Astrocyte (in vitro differentiated cells and primary cell): ENCODE data around the gene KLF2. TPM values are rescaled to one million over a fixed set of nuclear protein-coding genes. Genes with fewer than 3 reads are reported as not detected.

Experiments used
- DNase-seq: peaks from one replicate; pipeline ENCODE4 v3.0.0-alpha.2; 2010; ENCODE audit warnings: low read depth
- FAIRE-seq: peaks from 2 replicates; lab custom pipeline; 2011; peaks lifted over from hg19 to GRCh38; lab: Jason Lieb, UNC
- H2AFZ ChIP-seq: 2 replicates; pipeline ENCODE4 v1.6.0; 2012; ENCODE audit warnings: low read depth, low read length, inconsistent platforms
- H3K27ac ChIP-seq: 2 replicates; pipeline ENCODE4 v1.5.1; 2011; ENCODE audit warnings: low read depth, low read length, inconsistent platforms
- H3K27me3 ChIP-seq: 2 replicates; pipeline ENCODE4 v1.6.0; 2011; ENCODE audit warnings: low read length, inconsistent platforms; ENCODE audit not compliant: insufficient read depth
- H3K36me3 ChIP-seq: 2 replicates; pipeline ENCODE4 v1.5.1; 2011; ENCODE audit warnings: low read length, inconsistent platforms; ENCODE audit not compliant: insufficient read depth
- H3K4me1 ChIP-seq: 2 replicates; pipeline ENCODE4 v1.5.1; 2011; ENCODE audit warnings: low read length, inconsistent platforms; ENCODE audit not compliant: insufficient read depth
- H3K4me2 ChIP-seq: 2 replicates; pipeline ENCODE4 v1.6.0; 2012; ENCODE audit warnings: low read length, inconsistent platforms
- H3K4me3 ChIP-seq: 2 replicates; pipeline ENCODE4 v1.5.1; 2011; ENCODE audit warnings: low read depth, mild to moderate bottlenecking, low read length, inconsistent platforms; ENCODE audit not compliant: insufficient read depth
- H3K79me2 ChIP-seq: 2 replicates; pipeline ENCODE4 v1.6.0; 2012; ENCODE audit warnings: mild to moderate bottlenecking, low read length, inconsistent platforms; ENCODE audit not compliant: insufficient read depth
- H3K9ac ChIP-seq: 2 replicates; pipeline ENCODE4 v1.6.0; 2012; ENCODE audit warnings: mild to moderate bottlenecking, low read length, inconsistent platforms
- H3K9me3 ChIP-seq: 2 replicates; pipeline ENCODE4 v1.5.1; 2012; ENCODE audit warnings: low read depth, mild to moderate bottlenecking, low read length, inconsistent platforms; ENCODE audit not compliant: insufficient read depth
- H4K20me1 ChIP-seq: 2 replicates; pipeline ENCODE4 v1.6.0; 2012; ENCODE audit warnings: low read length, inconsistent platforms; ENCODE audit not compliant: insufficient read depth
- H3K27ac Mint-ChIP-seq: one replicate; pipeline ENCODE4 v1.8.0; 2021; ENCODE audit warnings: mild to moderate bottlenecking, mixed read lengths; ENCODE audit not compliant: unreplicated experiment
- H3K27me3 Mint-ChIP-seq: one replicate; pipeline ENCODE4 v1.8.0; 2021; ENCODE audit warnings: low read depth, mixed read lengths; ENCODE audit not compliant: unreplicated experiment
- H3K36me3 Mint-ChIP-seq: one replicate; pipeline ENCODE4 v1.8.0; 2021; ENCODE audit warnings: low read depth, mixed read lengths; ENCODE audit not compliant: unreplicated experiment
- H3K4me1 Mint-ChIP-seq: one replicate; pipeline ENCODE4 v1.8.0; 2021; ENCODE audit warnings: low read depth, mixed read lengths; ENCODE audit not compliant: unreplicated experiment
- H3K4me3 Mint-ChIP-seq: one replicate; pipeline ENCODE4 v1.8.0; 2021; ENCODE audit warnings: mild to moderate bottlenecking, moderate library complexity, mixed read lengths; ENCODE audit not compliant: unreplicated experiment
- H3K9me3 Mint-ChIP-seq: one replicate; pipeline ENCODE4 v1.8.0; 2021; ENCODE audit warnings: mild to moderate bottlenecking, mixed read lengths; ENCODE audit not compliant: unreplicated experiment
- EZH2 ChIP-seq: IDR thresholded peaks from 2 replicates; pipeline ENCODE4 v1.6.1; 2012; ENCODE audit warnings: mild to moderate bottlenecking, low read length, inconsistent platforms; ENCODE audit not compliant: insufficient read depth
- total RNA-seq: library from RNA; stranded (reverse); gene quantifications from 2 replicates; pipeline ENCODE4 v1.2.1, GENCODE V29; 2021
- TF ChIP-seq, protein P1 (sequence below): IDR thresholded peaks from 2 replicates; pipeline ENCODE4 v1.5.1; 2011; ENCODE audit warnings: low read depth, mild to moderate bottlenecking, inconsistent platforms, low read length, moderate library complexity; ENCODE audit not compliant: insufficient read depth

KLF2 gene
- total RNA-seq, 1 donor from 2014 or later: 1.9 TPM

DNA sequence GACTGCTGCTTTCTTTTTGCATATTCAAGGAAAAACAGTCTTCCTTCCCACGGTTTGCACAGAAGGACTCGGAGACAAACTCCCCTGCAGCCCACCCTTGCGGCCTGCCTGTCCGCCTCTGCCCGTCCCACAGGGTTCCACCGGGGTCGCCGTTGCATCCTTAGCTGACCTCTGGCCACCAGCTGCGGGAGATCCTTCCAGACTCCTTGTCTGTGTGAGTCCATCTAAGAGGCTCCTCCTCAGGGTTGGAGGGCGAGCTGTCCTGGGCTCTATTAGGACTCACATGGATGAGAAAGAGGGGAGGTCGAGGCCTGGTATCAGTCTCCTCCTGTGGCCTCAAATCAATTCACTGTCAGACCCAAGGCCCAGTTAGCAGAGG is 39.2 kb downstream of the KLF2 start:
- Histone ChIP-seq H3K9me3 (no peaks in the 10 kb centered on the region), H3K79me2 (no peaks in the 10 kb centered on the region), H3K4me3 (no peak overlapping the region), H2AFZ (no peak overlapping the region), H4K20me1 (peaks cover 16% of the 10 kb centered on the region), H3K27ac (no peak overlapping the region), H3K36me3 (no peaks in the 10 kb centered on the region), H3K4me2 (no peak overlapping the region), H3K4me1 (no peaks in the 10 kb centered on the region), H3K9ac (no peak overlapping the region), H3K27me3 (no peaks in the 10 kb centered on the region)
- no peaks in the 10 kb centered on the region for H3K9me3 Mint-ChIP-seq
- H3K27me3 Mint-ChIP-seq: no peaks in the 10 kb centered on the region
- DNase-seq (no peak), FAIRE-seq (no peak)
- H3K4me3 Mint-ChIP-seq: no peak overlapping the region
- no peaks in the 10 kb centered on the region for H3K4me1 Mint-ChIP-seq
- TF ChIP-seq EZH2: no peak
- TF ChIP-seq, protein P1, sequence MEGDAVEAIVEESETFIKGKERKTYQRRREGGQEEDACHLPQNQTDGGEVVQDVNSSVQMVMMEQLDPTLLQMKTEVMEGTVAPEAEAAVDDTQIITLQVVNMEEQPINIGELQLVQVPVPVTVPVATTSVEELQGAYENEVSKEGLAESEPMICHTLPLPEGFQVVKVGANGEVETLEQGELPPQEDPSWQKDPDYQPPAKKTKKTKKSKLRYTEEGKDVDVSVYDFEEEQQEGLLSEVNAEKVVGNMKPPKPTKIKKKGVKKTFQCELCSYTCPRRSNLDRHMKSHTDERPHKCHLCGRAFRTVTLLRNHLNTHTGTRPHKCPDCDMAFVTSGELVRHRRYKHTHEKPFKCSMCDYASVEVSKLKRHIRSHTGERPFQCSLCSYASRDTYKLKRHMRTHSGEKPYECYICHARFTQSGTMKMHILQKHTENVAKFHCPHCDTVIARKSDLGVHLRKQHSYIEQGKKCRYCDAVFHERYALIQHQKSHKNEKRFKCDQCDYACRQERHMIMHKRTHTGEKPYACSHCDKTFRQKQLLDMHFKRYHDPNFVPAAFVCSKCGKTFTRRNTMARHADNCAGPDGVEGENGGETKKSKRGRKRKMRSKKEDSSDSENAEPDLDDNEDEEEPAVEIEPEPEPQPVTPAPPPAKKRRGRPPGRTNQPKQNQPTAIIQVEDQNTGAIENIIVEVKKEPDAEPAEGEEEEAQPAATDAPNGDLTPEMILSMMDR: no peak
- peaks cover 4% of the 10 kb centered on the region for H3K36me3 Mint-ChIP-seq
- no peak overlapping the region for H3K27ac Mint-ChIP-seq

DNA sequence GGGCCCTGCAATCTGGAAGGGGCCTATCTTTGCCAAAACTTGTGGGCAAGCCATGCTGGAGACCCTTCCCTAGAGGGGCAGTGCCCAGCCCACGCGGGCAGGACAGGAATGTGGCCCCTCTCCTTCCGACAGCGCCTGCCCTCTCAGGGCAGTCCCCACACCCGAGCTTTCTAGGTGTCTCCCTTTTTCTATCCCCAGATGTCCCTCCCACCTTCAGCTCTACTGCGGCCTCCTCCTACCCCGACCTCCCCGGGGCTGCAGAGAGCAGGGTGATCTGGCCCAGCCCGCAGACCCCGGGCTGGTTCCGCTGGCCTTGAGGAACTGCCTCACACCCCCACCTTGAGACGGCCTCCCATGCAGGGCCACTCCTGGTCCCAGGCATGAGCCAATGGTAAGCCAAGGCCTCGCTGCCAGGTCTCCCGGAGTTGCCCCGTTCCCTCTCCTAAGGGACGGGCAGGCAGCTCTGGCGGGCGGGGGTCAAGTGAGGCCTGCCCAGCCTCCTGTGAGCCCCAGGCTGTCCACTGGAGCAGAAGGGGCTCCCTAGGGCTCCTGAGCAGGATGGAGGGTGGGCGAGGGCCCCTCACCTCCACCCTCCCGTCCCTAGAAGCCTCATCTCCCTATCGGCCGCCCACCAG is 39.7 kb downstream of the KLF2 start:
- H3K4me3 ChIP-seq: no peak overlapping the region
- no peaks in the 10 kb centered on the region for H3K36me3 ChIP-seq
- no peaks in the 10 kb centered on the region for H3K9me3 ChIP-seq
- no peak overlapping the region for H3K27ac ChIP-seq
- peaks cover 16% of the 10 kb centered on the region for H4K20me1 ChIP-seq
- no peaks in the 10 kb centered on the region for H3K79me2 ChIP-seq
- no peaks in the 10 kb centered on the region for H3K4me1 Mint-ChIP-seq
- H3K27ac Mint-ChIP-seq: no peak overlapping the region
- no peak overlapping the region for H2AFZ ChIP-seq
- DNase-seq: no peak
- H3K27me3 Mint-ChIP-seq: no peaks in the 10 kb centered on the region
- no peaks in the 10 kb centered on the region for H3K4me1 ChIP-seq
- no peak for TF ChIP-seq EZH2
- TF ChIP-seq, protein P1: no peak
- H3K4me3 Mint-ChIP-seq: no peak overlapping the region
- no peak for FAIRE-seq
- H3K27me3 ChIP-seq: no peaks in the 10 kb centered on the region
- H3K9me3 Mint-ChIP-seq: no peaks in the 10 kb centered on the region
- H3K4me2 ChIP-seq: no peak overlapping the region
- no peak overlapping the region for H3K9ac ChIP-seq
- peaks cover 4% of the 10 kb centered on the region for H3K36me3 Mint-ChIP-seq

DNA sequence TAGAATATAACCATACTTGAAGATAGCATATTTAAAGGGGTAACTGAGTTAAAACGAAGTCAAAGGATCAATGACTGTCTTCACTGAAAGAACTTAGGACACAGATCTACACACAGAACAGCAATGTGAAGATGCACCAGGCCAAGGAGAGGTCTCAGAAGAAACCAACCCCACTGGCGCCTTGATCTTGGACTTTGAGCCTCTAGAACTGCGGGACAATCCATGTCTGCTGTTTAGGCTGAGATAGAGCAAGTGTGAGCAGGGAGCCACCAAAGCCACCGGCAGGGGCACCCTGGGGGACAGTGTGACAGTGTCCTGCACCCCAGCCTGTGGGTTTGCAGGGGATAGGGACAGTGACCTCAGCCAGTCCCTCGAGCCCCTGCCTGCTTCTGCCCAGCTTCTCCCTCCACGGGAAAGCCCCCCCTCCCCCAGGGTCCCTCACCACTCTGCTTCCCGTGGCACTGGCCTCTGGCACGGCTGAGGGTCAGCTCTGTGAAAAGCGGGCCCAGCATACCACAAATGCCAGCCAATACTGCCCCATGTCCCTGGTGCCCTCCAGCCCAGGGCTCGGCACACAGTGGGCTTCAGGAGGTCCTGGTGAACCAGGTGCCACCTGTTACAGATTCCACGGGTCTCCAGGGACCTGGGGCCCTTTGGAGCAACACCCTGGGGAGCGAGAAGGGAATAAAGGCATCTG is 40.8 kb downstream of the KLF2 start:
- Histone ChIP-seq H3K4me1 (no peaks in the 10 kb centered on the region), H3K9ac (no peak overlapping the region), H3K79me2 (no peaks in the 10 kb centered on the region), H3K4me2 (no peak overlapping the region), H3K4me3 (no peak overlapping the region), H3K27ac (no peak overlapping the region), H3K36me3 (no peaks in the 10 kb centered on the region), H2AFZ (no peak overlapping the region), H3K9me3 (no peaks in the 10 kb centered on the region), H4K20me1 (peaks cover 20% of the 10 kb centered on the region), H3K27me3 (no peaks in the 10 kb centered on the region)
- Mint-ChIP-seq H3K4me1 (no peaks in the 10 kb centered on the region), H3K27me3 (no peaks in the 10 kb centered on the region), H3K9me3 (no peaks in the 10 kb centered on the region), H3K36me3 (peaks cover 3% of the 10 kb centered on the region), H3K4me3 (no peak overlapping the region), H3K27ac (no peak overlapping the region)
- FAIRE-seq (no peak), DNase-seq (no peak)
- TF ChIP-seq, protein P1: no peak
- TF ChIP-seq EZH2: no peak
